ENCODE results near the gene CRIP3.
A peak's percentile ranks its signal among the peaks of the same experiment; 100 is the strongest.

Gene CRIP3

DNA sequence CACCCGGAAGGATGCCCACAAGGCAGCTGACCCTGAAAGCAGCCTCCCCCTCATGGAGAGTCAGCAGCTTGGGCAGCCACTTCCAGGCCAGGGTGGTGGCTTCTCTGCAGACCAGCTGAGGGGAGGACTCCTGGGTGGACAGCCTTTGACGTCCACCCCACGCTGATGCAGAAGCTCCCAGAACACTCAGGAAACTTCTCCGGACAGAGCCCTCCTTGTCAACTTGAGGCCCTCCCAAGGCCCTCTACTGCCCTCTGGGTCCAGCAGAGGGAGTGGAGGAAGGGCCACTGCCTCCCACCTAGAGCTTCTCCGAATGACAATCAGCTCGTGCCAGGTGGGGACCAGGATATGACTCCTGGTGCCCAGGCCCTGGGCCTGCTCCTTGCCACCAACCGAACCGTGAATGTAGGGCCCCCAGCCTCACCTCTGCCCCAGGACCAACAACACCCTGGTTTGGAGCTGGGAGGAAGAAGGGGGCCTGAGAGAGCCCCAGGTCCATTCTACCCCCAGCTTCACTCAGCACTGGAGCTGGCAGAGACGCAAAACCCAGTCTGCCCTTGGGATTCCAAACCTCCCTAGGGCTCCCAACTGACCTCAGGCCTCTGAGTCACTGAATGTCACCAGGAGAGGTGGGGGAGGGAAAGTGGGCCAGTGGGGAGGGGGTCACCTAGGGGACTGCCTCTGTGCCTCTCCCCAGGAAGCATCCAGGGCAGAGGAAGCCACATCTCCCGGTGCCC, 21.5 kb downstream of the CRIP3 start:
- no peak for DNase-seq

- DNase-seq, result no peak
These were observed 22.1 kb downstream of the CRIP3 start for GRCh38 chr6:43286456-43286979.

GRCh38 chr6:43285832-43286231, 22.8 kb downstream of the CRIP3 start:
- no peak for DNase-seq

- no peak for DNase-seq
These were observed 23.4 kb downstream of the CRIP3 start for GRCh38 chr6:43284991-43285781.

- DNase-seq, result no peak
These were observed 24.7 kb downstream of the CRIP3 start for GRCh38 chr6:43283905-43284304.

GRCh38 chr6:43283514-43283901, 25.1 kb downstream of the CRIP3 start:
- no peak for DNase-seq

GRCh38 chr6:43282636-43283513, 25.8 kb downstream of the CRIP3 start:
- no peak for DNase-seq

DNA sequence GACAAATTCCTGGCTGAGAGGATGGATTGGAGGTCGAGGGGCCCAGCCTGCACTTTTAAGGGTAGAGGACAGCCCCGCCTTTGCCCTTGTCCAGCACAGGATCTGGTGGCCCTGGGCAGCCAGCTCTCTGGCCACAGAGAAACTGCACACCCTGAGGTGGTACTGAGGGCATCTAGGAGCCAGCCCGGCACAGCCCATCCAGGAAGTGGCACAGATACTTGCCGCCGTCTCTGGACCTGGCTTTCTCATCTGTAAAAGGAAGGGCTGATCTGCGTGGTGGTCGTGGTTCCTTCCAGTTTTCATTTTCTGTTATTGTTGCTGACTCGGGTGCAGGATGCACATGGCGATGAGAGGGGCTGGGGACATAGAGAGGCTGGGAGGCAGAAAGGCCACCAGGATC, 26.6 kb downstream of the CRIP3 start:
- no peak for DNase-seq

- no peak for DNase-seq
These were observed 28.4 kb downstream of the CRIP3 start for GRCh38 chr6:43280234-43280633.

- DNase-seq, result no peak
These were observed 30.0 kb downstream of the CRIP3 start for GRCh38 chr6:43278524-43279078.

GRCh38 chr6:43277643-43278523, 30.7 kb downstream of the CRIP3 start:
- no peak for DNase-seq

GRCh38 chr6:43277306-43277642, 31.4 kb downstream of the CRIP3 start:
- DNase-seq, result no peak

DNA sequence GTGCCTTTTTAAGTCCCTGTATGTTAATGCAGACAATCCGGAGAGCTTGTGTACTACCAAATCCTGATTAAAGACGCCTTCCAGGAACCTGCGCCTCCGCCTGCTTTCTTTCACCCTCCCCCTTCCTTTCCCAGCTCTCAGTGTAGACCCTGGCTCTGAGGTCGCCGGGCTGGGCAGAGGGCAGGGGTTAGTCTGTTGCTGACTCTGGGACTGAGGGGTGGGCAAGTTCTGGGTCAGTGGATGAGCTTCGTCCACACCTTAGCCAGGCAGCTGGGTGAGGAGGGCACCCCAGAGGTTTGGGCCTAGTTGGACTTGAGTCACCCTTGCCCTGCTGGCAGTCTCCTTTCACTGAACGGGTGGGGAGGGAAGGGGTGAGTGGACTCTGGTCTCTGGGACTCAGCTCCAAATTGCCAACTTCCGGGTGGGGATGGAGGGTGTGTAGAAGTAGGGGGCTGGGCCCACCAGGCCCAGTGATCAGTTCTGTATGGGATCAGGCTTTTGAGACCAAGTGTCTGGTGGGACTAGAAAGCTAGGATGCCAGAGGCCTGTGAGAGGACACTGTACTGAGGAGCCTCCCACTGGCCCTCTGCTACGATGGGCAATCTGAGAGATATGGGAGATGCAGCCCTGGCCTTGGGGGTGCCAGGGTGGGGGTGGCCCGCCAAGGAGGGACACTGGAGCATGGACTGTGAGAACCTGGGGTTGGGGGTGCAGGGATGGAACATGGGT, 31.9 kb downstream of the CRIP3 start:
- no peak for DNase-seq

GRCh38 chr6:43275801-43276576, 32.6 kb downstream of the CRIP3 start:
- peak in 1 of 2 experiments; percentile 14 for DNase-seq

DNA sequence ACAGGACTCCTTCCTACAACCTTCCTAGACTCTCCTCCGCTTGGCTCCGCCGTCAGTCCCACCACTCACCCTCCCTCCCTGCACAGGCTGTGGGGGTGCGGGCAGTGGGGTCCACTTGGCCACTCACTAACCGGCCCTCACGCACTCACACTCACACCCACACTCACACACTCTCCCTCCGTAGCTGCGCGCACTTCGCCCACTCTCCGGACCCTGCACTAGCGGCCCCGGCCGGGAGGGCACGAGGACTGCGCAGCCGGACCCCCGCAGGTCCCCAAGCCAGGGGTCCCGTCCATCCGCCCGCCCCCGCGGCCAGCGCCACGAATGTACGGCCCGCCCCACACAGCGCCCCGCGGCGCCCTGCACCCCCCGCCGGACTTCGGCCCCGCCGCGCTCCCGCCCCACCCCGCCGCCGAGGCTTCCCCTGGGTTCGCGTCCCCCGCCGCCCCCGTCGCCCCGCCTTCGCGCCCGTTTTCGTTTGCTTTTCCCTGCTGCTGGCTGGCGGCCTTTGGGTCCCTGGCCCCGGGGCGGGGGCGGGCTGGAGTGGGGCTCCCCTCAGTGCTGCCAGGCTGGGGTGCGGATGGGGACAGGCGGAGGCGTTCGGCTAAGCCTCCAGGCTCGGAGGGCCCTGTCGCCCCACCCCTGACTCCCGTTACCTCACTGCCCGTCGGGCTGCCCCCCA, 33.6 kb downstream of the CRIP3 start:
- DNase-seq, result peak; percentile 28 to 36

GRCh38 chr6:43274127-43274915, 34.3 kb downstream of the CRIP3 start:
- DNase-seq, result no peak

- DNase-seq, result no peak
These were observed 34.9 kb downstream of the CRIP3 start for GRCh38 chr6:43273707-43274106.

DNA sequence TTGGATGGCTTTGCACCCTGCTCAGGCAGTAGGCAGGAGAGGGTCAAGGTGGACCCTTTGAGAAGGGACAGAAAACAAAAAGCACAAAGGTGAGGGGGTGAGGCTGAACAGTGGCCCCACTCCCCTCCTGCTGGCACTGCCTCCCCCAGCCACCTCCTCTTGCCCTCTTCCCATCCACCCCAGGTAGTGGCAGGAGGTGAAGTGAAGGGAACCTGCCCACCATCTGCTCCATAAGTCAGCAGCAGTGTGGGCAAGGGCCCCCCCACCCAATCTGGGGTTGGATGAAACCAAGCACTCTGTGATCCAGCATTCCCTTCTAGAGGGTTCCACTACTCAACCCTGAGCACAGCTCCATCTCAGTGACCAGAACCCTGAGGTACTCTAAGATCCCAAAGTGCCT, 36.7 kb downstream of the CRIP3 start:
- DNase-seq, result no peak

All from activated CD4-positive, alpha-beta T cell treated with anti-CD3 and anti-CD28 coated beads, Interleukin-2, amount 50 U/mL, for 4 hours (primary cell).